Epithelial cell of esophagus (primary cell): ENCODE data around the gene BCL2L2.
A peak's percentile ranks its signal among the peaks of the same experiment; 100 is the strongest.
"Not testable (repeated sequence)": the region's sequence is repeated elsewhere in the genome, so short reads cannot be mapped to it uniquely, and the experiment has no call there.

Source experiments
- DNase-seq: peaks from one replicate; pipeline ENCODE4 v3.0.0; 2010; ENCODE audit warnings: low read depth
- H3K4me3 ChIP-seq: 2 replicates; pipeline ENCODE4 v1.5.1; 2011; ENCODE audit warnings: mild to moderate bottlenecking, low read length, control low read depth
- CTCF ChIP-seq: IDR thresholded peaks from 2 replicates; pipeline ENCODE4 v1.5.1; 2011; ENCODE audit warnings: low read depth, mild to moderate bottlenecking, low read length, control low read depth, inconsistent platforms; ENCODE audit not compliant: insufficient read depth; ENCODE audit errors: missing control alignments

BCL2L2 gene

GRCh38 chr14:23306412-23307145, at the start of gene BCL2L2:
TSS of gene BCL2L2 (plus strand) at chr14:23306833. CDS start at chr14:23307768, 935 bp downstream.
- no peak for TF ChIP-seq CTCF
- peak; percentile 92 for DNase-seq
- H3K4me3 ChIP-seq: peak within 1 kb of the TSS; percentile 90

GRCh38 chr14:23258256-23258655, 48.4 kb upstream of the BCL2L2 start:
- H3K4me3 ChIP-seq: no peak overlapping the region
- no peak for TF ChIP-seq CTCF
- DNase-seq: no peak

GRCh38 chr14:23259426-23259825, 47.2 kb upstream of the BCL2L2 start:
- H3K4me3 ChIP-seq: no peak overlapping the region
- DNase-seq: no peak
- TF ChIP-seq CTCF: no peak

GRCh38 chr14:23260849-23261248, 45.8 kb upstream of the BCL2L2 start:
- H3K4me3 ChIP-seq, DNase-seq: not testable (repeated sequence)

- DNase-seq: no peak
- no peak overlapping the region for H3K4me3 ChIP-seq
- no peak for TF ChIP-seq CTCF
These were observed 37.4 kb upstream of the BCL2L2 start for GRCh38 chr14:23269193-23269592.

- no peak for TF ChIP-seq CTCF
- no peak overlapping the region for H3K4me3 ChIP-seq
- DNase-seq: no peak
These were observed 31.2 kb upstream of the BCL2L2 start for GRCh38 chr14:23275412-23275811.

GRCh38 chr14:23277189-23277588, 29.4 kb upstream of the BCL2L2 start:
- no peak for DNase-seq
- no peak overlapping the region for H3K4me3 ChIP-seq
- no peak for TF ChIP-seq CTCF

- not testable (repeated sequence) for DNase-seq, H3K4me3 ChIP-seq
These were observed 28.7 kb upstream of the BCL2L2 start for GRCh38 chr14:23277928-23278327.
